ENCODE data around the gene KRT78. TPM values are rescaled to one million over a fixed set of nuclear protein-coding genes. Genes with fewer than 3 reads are reported as not detected.

The KRT78 gene
- polyA plus RNA-seq, 3 donors, result not detected

DNA sequence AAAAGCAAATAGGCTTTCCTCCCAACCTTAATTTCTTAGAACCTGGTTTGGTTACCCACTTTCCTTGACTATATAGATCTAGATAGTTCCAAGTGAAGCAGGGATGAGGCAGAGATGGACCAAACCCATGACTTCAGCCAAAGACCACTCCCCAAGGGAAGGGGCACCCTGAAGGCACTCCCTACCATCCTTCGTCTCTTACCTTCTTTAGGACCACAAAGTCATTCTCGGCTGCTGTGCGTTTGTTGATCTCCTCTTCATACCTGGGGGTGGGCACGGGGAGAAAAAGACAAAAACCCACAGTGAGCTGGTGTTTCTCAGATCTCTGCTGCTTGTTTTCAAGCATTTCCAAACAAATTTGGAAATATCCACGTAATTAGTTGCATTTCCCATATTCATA, 38.2 kb downstream of the KRT78 start:
- DNase-seq, result no peak
- H3K4me1 ChIP-seq (ENCODE audit: control insufficient read depth in 1 of 2, insufficient read depth in 2 of 2, low read length in 2 of 2), result no peaks in the 10 kb centered on the region
- H3K9me3 Mint-ChIP-seq, result peaks cover 0 to 2% (median 0%) of the 10 kb centered on the region in 7 donors
- H2AFZ ChIP-seq (ENCODE audit: insufficient read depth, low read depth, low read length, poor library complexity, severe bottlenecking), result no peak overlapping the region
- no peaks in the 10 kb centered on the region for H3K4me1 Mint-ChIP-seq
- no peak overlapping the region for H3K4me3 Mint-ChIP-seq
- no peaks in the 10 kb centered on the region for H4K20me1 ChIP-seq (ENCODE audit: insufficient read depth, low read length)
- H3K27ac ChIP-seq (ENCODE audit: low read depth in 1 of 2, low read length in 2 of 2), result no peak overlapping the region
- no CpG with 5 or more reads among the region's 5 CpGs for WGBS (ENCODE audit: insufficient coverage)
- H3K36me3 ChIP-seq (replicated peaks in 1 of 2; ENCODE audit: control insufficient read depth in 1 of 2, insufficient read depth in 2 of 2, low read length in 2 of 2), result no peaks in the 10 kb centered on the region
- no peaks in the 10 kb centered on the region for H3K9me3 ChIP-seq (replicated peaks in 1 of 2; ENCODE audit: control insufficient read depth in 1 of 2, insufficient read depth in 1 of 2, low read length in 2 of 2)
- no peaks in the 10 kb centered on the region for H3K27me3 ChIP-seq (ENCODE audit: control insufficient read depth in 2 of 2, insufficient read depth in 2 of 2, low read length in 2 of 2)
- TF ChIP-seq, protein P1, sequence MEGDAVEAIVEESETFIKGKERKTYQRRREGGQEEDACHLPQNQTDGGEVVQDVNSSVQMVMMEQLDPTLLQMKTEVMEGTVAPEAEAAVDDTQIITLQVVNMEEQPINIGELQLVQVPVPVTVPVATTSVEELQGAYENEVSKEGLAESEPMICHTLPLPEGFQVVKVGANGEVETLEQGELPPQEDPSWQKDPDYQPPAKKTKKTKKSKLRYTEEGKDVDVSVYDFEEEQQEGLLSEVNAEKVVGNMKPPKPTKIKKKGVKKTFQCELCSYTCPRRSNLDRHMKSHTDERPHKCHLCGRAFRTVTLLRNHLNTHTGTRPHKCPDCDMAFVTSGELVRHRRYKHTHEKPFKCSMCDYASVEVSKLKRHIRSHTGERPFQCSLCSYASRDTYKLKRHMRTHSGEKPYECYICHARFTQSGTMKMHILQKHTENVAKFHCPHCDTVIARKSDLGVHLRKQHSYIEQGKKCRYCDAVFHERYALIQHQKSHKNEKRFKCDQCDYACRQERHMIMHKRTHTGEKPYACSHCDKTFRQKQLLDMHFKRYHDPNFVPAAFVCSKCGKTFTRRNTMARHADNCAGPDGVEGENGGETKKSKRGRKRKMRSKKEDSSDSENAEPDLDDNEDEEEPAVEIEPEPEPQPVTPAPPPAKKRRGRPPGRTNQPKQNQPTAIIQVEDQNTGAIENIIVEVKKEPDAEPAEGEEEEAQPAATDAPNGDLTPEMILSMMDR (IDR thresholded peaks at IDR 0.05), result no peak
- H3K79me2 ChIP-seq (ENCODE audit: insufficient read depth, low read length), result no peaks in the 10 kb centered on the region
- no peaks in the 10 kb centered on the region for H3K36me3 Mint-ChIP-seq
- H3K9ac ChIP-seq (ENCODE audit: insufficient read depth, low read length, poor library complexity, severe bottlenecking), result no peak overlapping the region
- peaks cover 2 to 7% (median 3%) of the 10 kb centered on the region in 3 donors for H3K27me3 Mint-ChIP-seq (ENCODE audit: low read depth in 3 of 3)
- intact Hi-C loops (cut with micrococcal nuclease), result no loop called here
- H3K4me2 ChIP-seq (replicated peaks; ENCODE audit: extremely low read depth, low read length, poor library complexity, severe bottlenecking), result no peak overlapping the region
- H3K4me3 ChIP-seq (replicated peaks in 1 of 3; ENCODE audit: low read depth in 2 of 3, low read length in 3 of 3), result no peak overlapping the region
- H3K27ac Mint-ChIP-seq, result peak overlapping the region in 1 of 7 donors; percentile 54

DNA sequence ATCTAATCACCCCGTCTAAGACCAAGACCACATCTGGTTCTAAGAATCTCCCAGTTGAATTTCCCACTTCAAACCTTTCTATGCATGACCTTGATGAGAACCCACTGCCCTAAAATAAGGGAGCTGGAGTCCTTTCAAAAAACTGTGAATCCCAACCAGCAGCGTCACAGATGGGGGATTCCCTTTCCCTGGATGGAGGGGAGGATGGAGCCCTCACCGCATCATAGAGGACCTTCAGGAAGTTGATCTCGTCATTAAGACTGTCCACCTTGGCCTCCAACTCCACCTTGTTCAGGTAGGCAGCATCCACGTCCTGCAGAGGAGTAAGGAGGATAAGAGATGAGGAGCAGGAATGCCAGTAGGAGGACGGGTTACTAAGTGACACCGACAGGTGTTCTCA, 39.6 kb downstream of the KRT78 start:
- Histone ChIP-seq H3K4me1 (ENCODE audit: control insufficient read depth in 1 of 2, insufficient read depth in 2 of 2, low read length in 2 of 2) (no peaks in the 10 kb centered on the region), H3K79me2 (ENCODE audit: insufficient read depth, low read length) (no peaks in the 10 kb centered on the region), H3K4me2 (replicated peaks; ENCODE audit: extremely low read depth, low read length, poor library complexity, severe bottlenecking) (no peak overlapping the region), H3K9me3 (replicated peaks in 1 of 2; ENCODE audit: control insufficient read depth in 1 of 2, insufficient read depth in 1 of 2, low read length in 2 of 2) (no peaks in the 10 kb centered on the region), H3K27ac (ENCODE audit: low read depth in 1 of 2, low read length in 2 of 2) (no peak overlapping the region), H2AFZ (ENCODE audit: insufficient read depth, low read depth, low read length, poor library complexity, severe bottlenecking) (no peak overlapping the region), H3K27me3 (ENCODE audit: control insufficient read depth in 2 of 2, insufficient read depth in 2 of 2, low read length in 2 of 2) (no peaks in the 10 kb centered on the region), H3K4me3 (replicated peaks in 1 of 3; ENCODE audit: low read depth in 2 of 3, low read length in 3 of 3) (no peak overlapping the region), H4K20me1 (ENCODE audit: insufficient read depth, low read length) (no peaks in the 10 kb centered on the region), H3K36me3 (replicated peaks in 1 of 2; ENCODE audit: control insufficient read depth in 1 of 2, insufficient read depth in 2 of 2, low read length in 2 of 2) (no peaks in the 10 kb centered on the region), H3K9ac (ENCODE audit: insufficient read depth, low read length, poor library complexity, severe bottlenecking) (no peak overlapping the region)
- intact Hi-C loops (cut with micrococcal nuclease), result no loop called here
- Mint-ChIP-seq H3K4me3 (no peak overlapping the region), H3K27me3 (ENCODE audit: low read depth in 3 of 3) (peaks cover under 1 to 5% (median 3%) of the 10 kb centered on the region in 3 donors), H3K36me3 (no peaks in the 10 kb centered on the region), H3K9me3 (peaks cover 0 to 2% (median 0%) of the 10 kb centered on the region in 7 donors), H3K27ac (no peak overlapping the region), H3K4me1 (no peaks in the 10 kb centered on the region)
- TF ChIP-seq, protein P1 (IDR thresholded peaks at IDR 0.05), result no peak
- DNase-seq, result no peak
- WGBS (ENCODE audit: insufficient coverage), result 83% methylated on average over 1 of the region's 7 CpGs

All from CD14-positive monocyte (primary cell).